ENCODE results near the gene WDR45.

The WDR45 gene

GRCh38 chrX:49100704-49101628, 21.3 kb upstream of the WDR45 start (continued):
- no peak for TF ChIP-seq ZNF677 (tag by site-specific recombination; IDR thresholded peaks at IDR 0.05)
- TF ChIP-seq ZNF16 (tag by site-specific recombination; IDR thresholded peaks at IDR 0.05; ENCODE audit: low read depth), result no peak
- TF ChIP-seq, protein P1, sequence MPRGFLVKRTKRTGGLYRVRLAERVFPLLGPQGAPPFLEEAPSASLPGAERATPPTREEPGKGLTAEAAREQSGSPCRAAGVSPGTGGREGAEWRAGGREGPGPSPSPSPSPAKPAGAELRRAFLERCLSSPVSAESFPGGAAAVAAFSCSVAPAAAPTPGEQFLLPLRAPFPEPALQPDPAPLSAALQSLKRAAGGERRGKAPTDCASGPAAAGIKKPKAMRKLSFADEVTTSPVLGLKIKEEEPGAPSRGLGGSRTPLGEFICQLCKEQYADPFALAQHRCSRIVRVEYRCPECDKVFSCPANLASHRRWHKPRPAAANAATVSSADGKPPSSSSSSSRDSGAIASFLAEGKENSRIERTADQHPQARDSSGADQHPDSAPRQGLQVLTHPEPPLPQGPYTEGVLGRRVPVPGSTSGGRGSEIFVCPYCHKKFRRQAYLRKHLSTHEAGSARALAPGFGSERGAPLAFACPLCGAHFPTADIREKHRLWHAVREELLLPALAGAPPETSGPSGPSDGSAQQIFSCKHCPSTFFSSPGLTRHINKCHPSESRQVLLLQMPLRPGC (tag by site-specific recombination; IDR thresholded peaks at IDR 0.05), result no peak
- TF ChIP-seq ZNF654 (tag by site-specific recombination; IDR thresholded peaks at IDR 0.05; ENCODE audit: low read depth), result no peak
- TF ChIP-seq ZNF146 (tag by site-specific recombination; IDR thresholded peaks at IDR 0.05), result no peak
- no peak for TF ChIP-seq SETDB1 (IDR thresholded peaks at IDR 0.05; ENCODE audit: insufficient read length, low read length)
- no peak for TF ChIP-seq ZNF629 (tag by site-specific recombination; IDR thresholded peaks at IDR 0.05)
- no peak for TF ChIP-seq ZNF514 (tag by site-specific recombination; IDR thresholded peaks at IDR 0.05)
- TF ChIP-seq ZBTB26 (tag by site-specific recombination; optimal IDR thresholded peaks at IDR 0.05), result peak; percentile 88
- no peak for TF ChIP-seq ZNF791 (tag by site-specific recombination; IDR thresholded peaks at IDR 0.05)
- TF ChIP-seq, protein P2, sequence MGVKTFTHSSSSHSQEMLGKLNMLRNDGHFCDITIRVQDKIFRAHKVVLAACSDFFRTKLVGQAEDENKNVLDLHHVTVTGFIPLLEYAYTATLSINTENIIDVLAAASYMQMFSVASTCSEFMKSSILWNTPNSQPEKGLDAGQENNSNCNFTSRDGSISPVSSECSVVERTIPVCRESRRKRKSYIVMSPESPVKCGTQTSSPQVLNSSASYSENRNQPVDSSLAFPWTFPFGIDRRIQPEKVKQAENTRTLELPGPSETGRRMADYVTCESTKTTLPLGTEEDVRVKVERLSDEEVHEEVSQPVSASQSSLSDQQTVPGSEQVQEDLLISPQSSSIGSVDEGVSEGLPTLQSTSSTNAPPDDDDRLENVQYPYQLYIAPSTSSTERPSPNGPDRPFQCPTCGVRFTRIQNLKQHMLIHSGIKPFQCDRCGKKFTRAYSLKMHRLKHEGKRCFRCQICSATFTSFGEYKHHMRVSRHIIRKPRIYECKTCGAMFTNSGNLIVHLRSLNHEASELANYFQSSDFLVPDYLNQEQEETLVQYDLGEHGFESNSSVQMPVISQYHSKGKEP (tag by site-specific recombination; IDR thresholded peaks at IDR 0.05), result no peak
- no peak for TF ChIP-seq ZNF391 (tag by site-specific recombination; IDR thresholded peaks at IDR 0.05; ENCODE audit: borderline replicate concordance, low read depth)
- no peak for TF ChIP-seq ZSCAN16 (tag by site-specific recombination; IDR thresholded peaks at IDR 0.05)
- TF ChIP-seq ZNF211 (tag by site-specific recombination; IDR thresholded peaks at IDR 0.05; ENCODE audit: low read depth), result no peak
- TF ChIP-seq ZNF366 (tag by site-specific recombination; conservative IDR thresholded peaks at IDR 0.05), result no peak
- no peak for TF ChIP-seq ZNF426 (tag by site-specific recombination; IDR thresholded peaks at IDR 0.05)
- TF ChIP-seq PRDM4 (tag by site-specific recombination; IDR thresholded peaks at IDR 0.05), result no peak
- TF ChIP-seq ZNF571 (tag by site-specific recombination; IDR thresholded peaks at IDR 0.05), result no peak
- TF ChIP-seq ZNF707 (tag by site-specific recombination; IDR thresholded peaks at IDR 0.05), result no peak
- no peak for TF ChIP-seq ZNF23 (tag by site-specific recombination; IDR thresholded peaks at IDR 0.05; ENCODE audit: borderline replicate concordance)
- no peak for TF ChIP-seq MEIS1 (CRISPR knock-in tag; IDR thresholded peaks at IDR 0.05; ENCODE audit: borderline replicate concordance)
- TF ChIP-seq, protein P3, sequence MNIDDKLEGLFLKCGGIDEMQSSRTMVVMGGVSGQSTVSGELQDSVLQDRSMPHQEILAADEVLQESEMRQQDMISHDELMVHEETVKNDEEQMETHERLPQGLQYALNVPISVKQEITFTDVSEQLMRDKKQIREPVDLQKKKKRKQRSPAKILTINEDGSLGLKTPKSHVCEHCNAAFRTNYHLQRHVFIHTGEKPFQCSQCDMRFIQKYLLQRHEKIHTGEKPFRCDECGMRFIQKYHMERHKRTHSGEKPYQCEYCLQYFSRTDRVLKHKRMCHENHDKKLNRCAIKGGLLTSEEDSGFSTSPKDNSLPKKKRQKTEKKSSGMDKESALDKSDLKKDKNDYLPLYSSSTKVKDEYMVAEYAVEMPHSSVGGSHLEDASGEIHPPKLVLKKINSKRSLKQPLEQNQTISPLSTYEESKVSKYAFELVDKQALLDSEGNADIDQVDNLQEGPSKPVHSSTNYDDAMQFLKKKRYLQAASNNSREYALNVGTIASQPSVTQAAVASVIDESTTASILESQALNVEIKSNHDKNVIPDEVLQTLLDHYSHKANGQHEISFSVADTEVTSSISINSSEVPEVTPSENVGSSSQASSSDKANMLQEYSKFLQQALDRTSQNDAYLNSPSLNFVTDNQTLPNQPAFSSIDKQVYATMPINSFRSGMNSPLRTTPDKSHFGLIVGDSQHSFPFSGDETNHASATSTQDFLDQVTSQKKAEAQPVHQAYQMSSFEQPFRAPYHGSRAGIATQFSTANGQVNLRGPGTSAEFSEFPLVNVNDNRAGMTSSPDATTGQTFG (tag by site-specific recombination; IDR thresholded peaks at IDR 0.05; ENCODE audit: borderline replicate concordance), result no peak
- TF ChIP-seq ZBTB1 (tag by site-specific recombination; IDR thresholded peaks at IDR 0.05), result no peak
- TF ChIP-seq ZNF10 (tag by site-specific recombination; IDR thresholded peaks at IDR 0.05), result no peak
- no peak for TF ChIP-seq ZNF121 (tag by site-specific recombination; IDR thresholded peaks at IDR 0.05)
- TF ChIP-seq ZNF639 (tag by site-specific recombination; IDR thresholded peaks at IDR 0.05), result no peak
- TF ChIP-seq ZNF777 (tag by site-specific recombination; IDR thresholded peaks at IDR 0.05; ENCODE audit: borderline replicate concordance), result no peak

Measured in HEK293 (cell line).